Measurements from ENCODE around the gene DEPP1. TPM values are rescaled to one million over a fixed set of nuclear protein-coding genes. Genes with fewer than 3 reads are reported as not detected.

The DEPP1 gene
- total RNA-seq, 1 experiment from 2014 or later = 3.8 TPM

GRCh38 chr10:44974082-44974627 is 4.5 kb downstream of the DEPP1 start:
- no peaks in the 10 kb centered on the region for H4K20me1 ChIP-seq (ENCODE audit: insufficient read depth)
- no peaks in the 10 kb centered on the region for H3K27me3 ChIP-seq (ENCODE audit: insufficient read depth, low read length)
- BruUV-seq (replicated peaks) = no TSS peak
- H3K79me2 ChIP-seq (ENCODE audit: insufficient read depth, low read length) = no peaks in the 10 kb centered on the region
- ATAC-seq (no peak), DNase-seq (ENCODE audit: low read depth, low spot score) (no peak)
- peak overlapping the region; percentile 37 for H2AFZ ChIP-seq (ENCODE audit: low read depth, low read length, poor library complexity, severe bottlenecking)
- peak overlapping the region; percentile 80 for H3K4me2 ChIP-seq (ENCODE audit: low read length)
- H3K4me3 ChIP-seq (replicated peaks in 1 of 2; ENCODE audit: low read depth in 1 of 2, low read length in 2 of 2) = peak overlapping the region; percentile 35 to 54; a peak in 3 of 4 replicates
- intact Hi-C loops (cut with micrococcal nuclease) = no loop called here
- H3K4me1 ChIP-seq (ENCODE audit: control insufficient read depth in 1 of 2, insufficient read depth in 2 of 2, low read length in 2 of 2) = peaks cover 27 to 39% of the 10 kb centered on the region in 2 experiments
- POLR2A ChIA-PET = no interaction called here
- CTCF ChIA-PET = interaction anchor here (1.0 kb wide), 1 partner anchor 41 kb away, joined by 3 read pairs; no protein-coding TSS in a partner anchor
- peak overlapping the region; percentile 54; the same call in 1 of the 2 replicates for H3K27ac ChIP-seq (ENCODE audit: low read depth, low read length)
- RAD21 ChIA-PET (ENCODE audit: low non-redundant PET in 1 of 2, low total read pairs in 2 of 2, uncharacterized antibody in 2 of 2, unreplicated experiment in 2 of 2) = no interaction called here
- H3K9me2 ChIP-seq (ENCODE audit: insufficient read depth) = no peaks in the 10 kb centered on the region
- H3K9me3 ChIP-seq (ENCODE audit: control insufficient read depth in 1 of 2, insufficient read depth in 1 of 2, low read depth in 1 of 2, low read length in 2 of 2) = no peaks in the 10 kb centered on the region
- no peaks in the 10 kb centered on the region for H3K36me3 ChIP-seq (ENCODE audit: control insufficient read depth in 1 of 2, insufficient read depth in 2 of 2, low read length in 2 of 2)
- TF ChIP-seq YY1 (IDR thresholded peaks at IDR 0.05; ENCODE audit: extremely low read depth, insufficient replicate concordance, low read depth, low read length) (no peak), MAX (IDR thresholded peaks at IDR 0.05) (no peak), REST (IDR thresholded peaks at IDR 0.05; ENCODE audit: low read depth) (no peak), ELF1 (IDR thresholded peaks at IDR 0.05; ENCODE audit: borderline replicate concordance, low read depth) (no peak), CBX3 (IDR thresholded peaks at IDR 0.05; ENCODE audit: low read depth) (no peak), EGR1 (IDR thresholded peaks at IDR 0.05; ENCODE audit: low read depth) (no peak), CTCF (IDR thresholded peaks at IDR 0.05 in 2 of 3, conservative IDR thresholded peaks at IDR 0.05 in 1 of 3; ENCODE audit: borderline replicate concordance in 1 of 3, insufficient read depth in 1 of 3, low read depth in 2 of 3, low read length in 2 of 3) (no peak), CEBPB (IDR thresholded peaks at IDR 0.05; ENCODE audit: low read depth) (no peak), POLR2AphosphoS5 (IDR thresholded peaks at IDR 0.05; ENCODE audit: low read depth, low read length) (no peak), TCF7L2 (IDR thresholded peaks at IDR 0.05; ENCODE audit: borderline replicate concordance, extremely low read depth, insufficient read depth, insufficient read length) (no peak), ATF3 (IDR thresholded peaks at IDR 0.05) (no peak), RAD21 (IDR thresholded peaks at IDR 0.05; ENCODE audit: low read depth) (no peak), JUND (IDR thresholded peaks at IDR 0.05) (no peak), EZH2 (IDR thresholded peaks at IDR 0.05) (no peak), EZH2phosphoT487 (IDR thresholded peaks at IDR 0.05; ENCODE audit: borderline replicate concordance) (no peak), SP1 (IDR thresholded peaks at IDR 0.05; ENCODE audit: low read depth) (no peak), POLR2A (IDR thresholded peaks at IDR 0.05; ENCODE audit: borderline replicate concordance, extremely low read depth, insufficient read depth, insufficient read length) (no peak), ZBTB33 (IDR thresholded peaks at IDR 0.05; ENCODE audit: extremely low read depth, insufficient replicate concordance, low read length) (no peak)
- peak overlapping the region; percentile 53 for H3K9ac ChIP-seq (ENCODE audit: low read length)
